ENCODE measurements around the gene TMPRSS2. TPM values are rescaled to one million over a fixed set of nuclear protein-coding genes. Genes with fewer than 3 reads are reported as not detected.

The TMPRSS2 gene
- total RNA-seq, 4 donors from 2014 or later, result not detected

- TF ChIP-seq CTCF (IDR thresholded peaks at IDR 0.05), result no peak
- ATAC-seq (ENCODE audit: low FRiP score) (no peak), DNase-seq (ENCODE audit: low spot score) (no peak)
Observed at GRCh38 chr21:41429305-41429704, 78.7 kb downstream of the TMPRSS2 start.

GRCh38 chr21:41428847-41429246, 79.1 kb downstream of the TMPRSS2 start:
- ATAC-seq (ENCODE audit: low FRiP score) (no peak), DNase-seq (ENCODE audit: low spot score) (no peak)
- TF ChIP-seq CTCF (IDR thresholded peaks at IDR 0.05), result no peak

- TF ChIP-seq CTCF (IDR thresholded peaks at IDR 0.05), result no peak
Observed at GRCh38 chr21:41428311-41428710, 79.6 kb downstream of the TMPRSS2 start.

GRCh38 chr21:41427556-41427955, 80.4 kb downstream of the TMPRSS2 start:
- DNase-seq (ENCODE audit: low spot score) (no peak), ATAC-seq (ENCODE audit: low FRiP score) (no peak)
- no peak for TF ChIP-seq CTCF (IDR thresholded peaks at IDR 0.05)

More at GRCh38 chr21:41428311-41428710, 79.6 kb downstream of the TMPRSS2 start:
- no peak for ATAC-seq (ENCODE audit: low FRiP score)
- DNase-seq (ENCODE audit: low spot score), result no peak

- ATAC-seq (ENCODE audit: low FRiP score), result peak; percentile 64
- no peak for TF ChIP-seq CTCF (IDR thresholded peaks at IDR 0.05)
- no peak for DNase-seq (ENCODE audit: low spot score)
Observed at GRCh38 chr21:41426676-41427404, 81.1 kb downstream of the TMPRSS2 start.

- TF ChIP-seq CTCF (IDR thresholded peaks at IDR 0.05), result no peak
- peak; percentile 88 for ATAC-seq (ENCODE audit: low FRiP score)
- peak; percentile 63 for DNase-seq (ENCODE audit: low spot score)
Observed at GRCh38 chr21:41425954-41426675, 81.8 kb downstream of the TMPRSS2 start, which contains the start of gene MX1. TSS of gene MX1 (plus strand) at chr21:41426239. CDS start at chr21:41432071, 5,832 bp downstream.
